GM12801 (cell line): Measurements from ENCODE around the gene BNIPL.

Source experiments
- TF ChIP-seq, protein P1 (sequence below): IDR thresholded peaks from one replicate; pipeline ENCODE4 v1.5.1; 2011; ENCODE audit warnings: control low read depth; ENCODE audit not compliant: insufficient read length; ENCODE audit errors: extremely low read depth

The BNIPL gene

DNA sequence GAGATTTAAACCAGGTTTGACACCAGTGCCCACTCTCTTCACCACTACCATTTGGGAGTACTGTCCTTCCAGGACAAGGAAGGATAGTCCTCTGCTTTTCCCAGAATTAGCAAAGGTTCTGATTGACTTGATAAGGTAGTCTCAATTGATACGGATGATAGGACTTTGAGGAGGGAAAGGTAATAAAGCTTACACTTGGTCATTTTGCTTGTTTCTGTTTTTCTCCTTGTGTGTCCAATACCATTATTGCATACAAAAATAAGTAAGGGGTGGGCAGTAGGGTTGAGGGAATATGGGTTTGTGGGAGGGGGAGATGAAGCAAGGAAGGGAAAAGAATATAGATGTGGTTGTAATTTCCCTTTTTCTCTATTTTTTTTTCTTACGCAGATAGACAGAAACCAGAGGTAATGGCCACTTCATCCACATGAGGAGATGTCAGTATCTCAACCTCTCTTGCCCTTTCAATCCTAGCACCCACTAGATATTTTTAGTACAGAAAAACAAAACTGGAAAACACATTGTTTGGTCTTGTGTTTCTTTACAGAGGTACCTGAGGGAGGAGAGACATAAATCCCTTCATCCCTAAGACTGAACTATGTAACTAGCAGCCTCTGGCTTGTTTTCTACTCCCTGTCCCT is 13.8 kb downstream of the BNIPL start:
- TF ChIP-seq, protein P1, sequence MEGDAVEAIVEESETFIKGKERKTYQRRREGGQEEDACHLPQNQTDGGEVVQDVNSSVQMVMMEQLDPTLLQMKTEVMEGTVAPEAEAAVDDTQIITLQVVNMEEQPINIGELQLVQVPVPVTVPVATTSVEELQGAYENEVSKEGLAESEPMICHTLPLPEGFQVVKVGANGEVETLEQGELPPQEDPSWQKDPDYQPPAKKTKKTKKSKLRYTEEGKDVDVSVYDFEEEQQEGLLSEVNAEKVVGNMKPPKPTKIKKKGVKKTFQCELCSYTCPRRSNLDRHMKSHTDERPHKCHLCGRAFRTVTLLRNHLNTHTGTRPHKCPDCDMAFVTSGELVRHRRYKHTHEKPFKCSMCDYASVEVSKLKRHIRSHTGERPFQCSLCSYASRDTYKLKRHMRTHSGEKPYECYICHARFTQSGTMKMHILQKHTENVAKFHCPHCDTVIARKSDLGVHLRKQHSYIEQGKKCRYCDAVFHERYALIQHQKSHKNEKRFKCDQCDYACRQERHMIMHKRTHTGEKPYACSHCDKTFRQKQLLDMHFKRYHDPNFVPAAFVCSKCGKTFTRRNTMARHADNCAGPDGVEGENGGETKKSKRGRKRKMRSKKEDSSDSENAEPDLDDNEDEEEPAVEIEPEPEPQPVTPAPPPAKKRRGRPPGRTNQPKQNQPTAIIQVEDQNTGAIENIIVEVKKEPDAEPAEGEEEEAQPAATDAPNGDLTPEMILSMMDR, result no peak

DNA sequence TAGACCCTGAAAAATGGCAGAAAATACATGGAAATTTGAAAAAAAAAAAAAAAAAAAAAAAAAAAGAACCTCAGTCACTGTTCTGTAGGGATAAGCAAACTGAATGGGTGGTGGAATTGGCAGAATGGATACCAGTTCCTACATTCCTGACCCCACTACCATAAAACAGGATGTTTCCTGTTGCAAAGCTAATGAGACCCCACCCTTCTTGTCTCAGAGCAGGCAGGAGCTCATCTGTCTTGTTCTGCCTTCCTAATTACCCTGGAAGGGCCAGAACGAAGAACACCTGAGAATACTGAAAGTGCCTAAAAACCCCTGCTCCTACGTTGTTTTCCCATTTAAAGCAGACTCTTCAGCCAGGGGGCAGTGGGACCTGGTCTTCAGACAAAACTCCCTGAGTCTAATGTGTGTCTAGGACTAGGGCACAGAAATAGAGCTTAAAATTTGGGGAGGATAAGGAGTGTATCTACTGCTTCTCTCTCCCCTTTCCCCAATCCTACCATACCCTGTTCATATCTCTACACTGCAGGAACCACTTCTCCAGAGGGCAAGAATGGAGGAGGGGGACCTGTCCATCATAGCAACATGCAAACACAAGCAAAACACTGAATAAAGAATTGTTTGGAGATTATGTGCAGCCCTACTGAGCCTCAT is 15.1 kb downstream of the BNIPL start:
- TF ChIP-seq, protein P1, result no peak

DNA sequence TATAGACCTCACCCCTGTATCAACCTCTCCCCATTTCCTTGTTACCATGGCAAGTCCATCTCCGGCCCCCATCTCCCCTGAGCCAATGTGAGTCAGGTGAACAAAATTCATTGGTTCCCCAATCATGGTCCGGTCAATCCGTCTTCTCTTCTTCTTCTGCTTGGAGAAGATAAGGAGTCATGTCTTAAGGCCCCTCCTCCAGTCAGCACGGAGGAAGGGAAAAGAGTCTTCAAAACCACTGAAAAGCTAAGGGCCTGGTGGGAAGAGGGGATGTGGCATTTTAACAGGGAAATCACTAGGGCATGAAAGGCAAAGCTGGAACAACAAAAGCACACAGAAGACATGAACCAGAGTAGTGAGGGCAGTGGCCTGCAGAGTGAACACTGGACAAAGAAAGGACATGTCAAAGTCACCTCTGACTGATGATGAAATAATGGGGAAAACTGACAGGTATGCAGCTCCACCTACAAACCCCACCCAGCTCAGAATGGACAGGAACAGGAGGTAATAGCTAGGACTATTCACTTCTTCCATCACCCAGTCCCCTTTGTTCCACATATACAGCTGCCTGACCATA is 18.7 kb downstream of the BNIPL start:
- TF ChIP-seq, protein P1, result no peak

DNA sequence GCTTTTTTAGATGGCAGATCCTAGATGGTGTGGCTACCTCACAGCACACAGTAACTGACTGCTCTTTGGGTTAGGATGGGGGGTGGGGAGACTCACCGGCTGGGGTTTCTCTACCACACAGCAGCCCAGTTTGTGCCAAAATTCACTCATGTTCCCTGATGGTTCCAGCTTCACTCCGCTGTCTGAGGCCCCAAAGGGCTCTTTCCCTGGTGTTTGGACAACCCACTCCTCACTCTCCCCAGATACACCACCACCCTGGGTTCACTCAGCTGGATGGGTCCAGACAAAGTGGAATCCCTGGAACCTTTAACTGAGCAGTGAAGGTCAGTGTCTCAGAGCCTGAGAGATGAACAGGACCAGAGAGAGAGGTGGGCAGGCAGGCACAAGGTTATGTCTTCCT is 19.2 kb downstream of the BNIPL start:
- TF ChIP-seq, protein P1, result no peak

DNA sequence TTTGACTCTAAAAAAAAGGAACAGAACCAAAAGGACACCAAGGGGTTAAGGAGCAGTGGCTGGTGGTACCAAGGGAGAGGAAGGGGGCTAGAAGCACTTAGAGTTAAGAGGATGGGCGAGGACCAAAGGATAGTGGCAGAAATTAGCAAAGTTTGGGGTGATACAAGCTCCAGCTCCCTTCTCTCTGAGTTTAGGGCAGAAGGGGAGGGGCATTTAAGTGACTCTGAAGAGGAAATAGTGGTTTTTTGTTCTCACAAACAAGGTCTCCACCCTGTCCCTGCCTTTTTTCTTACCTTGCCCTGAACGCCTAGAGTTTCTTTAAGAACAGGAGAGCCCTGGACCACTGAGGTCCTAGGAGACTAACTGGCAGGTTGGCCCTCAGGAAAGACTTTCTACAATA is 19.8 kb downstream of the BNIPL start:
- TF ChIP-seq, protein P1, result no peak

DNA sequence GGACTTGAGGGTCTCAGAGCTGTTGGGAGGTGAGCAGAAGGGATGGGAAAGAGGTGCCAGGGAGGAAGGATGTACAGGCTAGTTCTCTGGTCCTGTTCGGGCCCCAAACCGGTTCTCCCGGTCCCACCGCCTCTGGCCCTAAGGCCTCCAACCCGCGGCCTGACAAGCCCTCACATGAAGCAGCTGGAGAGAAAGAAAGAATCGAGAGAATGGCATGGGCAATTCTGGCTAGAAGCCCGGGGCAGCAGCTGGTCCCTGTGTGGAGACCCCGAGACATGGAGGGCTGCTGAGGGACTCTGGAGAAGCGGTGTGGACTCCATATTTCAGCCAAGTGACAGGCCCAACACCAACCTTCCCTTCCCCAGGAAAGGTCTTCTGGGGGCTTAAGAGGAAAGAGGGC is 22.3 kb downstream of the BNIPL start:
- TF ChIP-seq, protein P1, result no peak

DNA sequence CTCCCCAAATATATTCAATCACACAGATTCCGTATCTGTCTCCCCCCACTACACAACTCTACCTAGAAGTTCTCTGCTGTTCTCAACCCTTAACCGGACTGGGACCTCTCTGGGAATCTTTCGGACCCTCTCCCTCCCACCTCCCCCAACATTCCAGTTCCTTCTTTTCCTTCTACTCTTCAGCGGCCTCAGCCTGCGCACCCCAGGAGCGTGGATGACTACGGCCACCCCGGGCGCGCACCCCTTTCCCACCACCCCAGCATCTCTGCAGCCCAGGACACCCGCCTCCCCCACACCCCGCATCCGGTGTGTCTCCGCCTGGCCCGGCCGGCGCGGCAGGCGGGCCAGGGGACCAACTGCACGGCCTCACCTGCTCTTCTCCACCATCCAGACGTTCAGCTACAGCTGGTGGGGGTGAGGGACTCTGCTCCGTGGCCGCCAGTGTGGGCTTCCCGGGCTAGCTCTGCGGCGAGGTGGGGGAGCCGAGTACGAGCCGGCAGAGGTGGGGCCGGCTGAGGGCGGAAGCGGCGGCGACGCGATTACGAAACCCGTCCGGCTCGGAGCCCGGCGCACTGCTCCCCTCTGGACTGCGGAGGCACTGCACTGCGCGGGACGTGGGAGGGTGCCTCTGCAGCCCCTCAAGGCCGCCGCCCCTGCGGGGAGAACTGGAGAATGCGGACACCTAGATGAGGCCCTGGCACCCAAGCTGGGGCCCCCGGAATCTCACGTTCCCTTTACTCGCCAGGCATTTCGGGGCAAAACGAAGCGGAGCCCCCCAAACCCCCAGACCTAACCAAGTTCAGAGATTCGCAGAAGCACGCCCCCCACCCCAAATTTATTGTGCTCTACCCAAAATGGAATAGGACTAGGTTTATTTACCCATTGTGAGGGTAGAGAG is 23.0 kb downstream of the BNIPL start, which contains the start of gene CDC42SE1:
Gene CDC42SE1, minus strand, starts transcription at position 514 of the 898 bp plus-strand sequence. CDS start 3,892 bp downstream, outside the sequence.
- TF ChIP-seq, protein P1, result no peak
